ENCODE data around the gene HSD17B10.

- TF ChIP-seq CTCF (conservative IDR thresholded peaks at IDR 0.05; ENCODE audit: low read depth in 2 of 2) (no peak), EZH2 (IDR thresholded peaks at IDR 0.05; ENCODE audit: low read depth, unreplicated experiment) (no peak), REST (IDR thresholded peaks at IDR 0.05; ENCODE audit: unreplicated experiment) (no peak)
Measured at GRCh38 chrX:53383376-53384076, 50.6 kb downstream of the HSD17B10 start.

Measured in GM23338 (cell line).